Erythroblast (primary cell): ENCODE measurements around the gene KRABD2.

Experiments used
- GATA1 ChIP-seq: IDR thresholded peaks from 2 replicates; pipeline ENCODE4 v1.6.1; 2011; ENCODE audit warnings: low read depth, mild to moderate bottlenecking, control low read depth, low read length, moderate library complexity
- POLR2A ChIP-seq: IDR thresholded peaks from 2 replicates; pipeline ENCODE4 v1.6.1; 2011; ENCODE audit warnings: mild to moderate bottlenecking, low read length

- TF ChIP-seq POLR2A (no peak), GATA1 (no peak)
Measured at GRCh38 chr17:8360260-8360659, 16.2 kb downstream of the KRABD2 start.
